Neural cell (in vitro differentiated cells): ENCODE measurements around the gene PTPRU. TPM values are rescaled to one million over a fixed set of nuclear protein-coding genes. Genes with fewer than 3 reads are reported as not detected.

Experiments
- H2AFZ ChIP-seq: fragments of 200-600, 300-800 bp; sonication (generic), shearing (Covaris generic); 2 replicates; pipeline ENCODE4 v1.6.0; 2014; ENCODE audit warnings: low read depth, mild to moderate bottlenecking, antibody characterized with exemption, low read length, moderate library complexity
- H3F3A ChIP-seq: fragments of 200-600 bp; shearing (Covaris generic); 2 replicates; pipeline ENCODE4 v1.6.1; 2016; ENCODE audit warnings: mild to moderate bottlenecking, moderate library complexity, mixed read lengths, antibody characterized with exemption, low read length; ENCODE audit not compliant: insufficient read depth, poor library complexity, severe bottlenecking
- H3K27ac ChIP-seq: fragments of 200-600, 300-800 bp; sonication (generic), shearing (Covaris generic); 2 replicates; pipeline ENCODE4 v1.5.1; 2014; ENCODE audit warnings: mild to moderate bottlenecking, low read length, moderate library complexity
- H3K27me3 ChIP-seq: fragments of 300-800, 200-600 bp; sonication (generic), shearing (Covaris generic); 2 replicates; pipeline ENCODE4 v1.6.0; 2014; ENCODE audit warnings: mild to moderate bottlenecking, low read depth, low read length, moderate library complexity; ENCODE audit not compliant: insufficient read depth
- H3K36me3 ChIP-seq: fragments of 300-800, 200-600 bp; sonication (generic), shearing (Covaris generic); 2 replicates; pipeline ENCODE4 v1.5.1; 2014; ENCODE audit warnings: mild to moderate bottlenecking, antibody characterized with exemption, low read length, moderate library complexity; ENCODE audit not compliant: insufficient read depth
- H3K4me2 ChIP-seq: fragments of 300-800, 200-600 bp; sonication (generic), shearing (Covaris generic); 2 replicates; pipeline ENCODE4 v1.6.0; 2014; ENCODE audit warnings: mild to moderate bottlenecking, low read length
- H3K4me3 ChIP-seq: fragments of 300-800, 200-600 bp; sonication (generic), shearing (Covaris generic); 2 replicates; pipeline ENCODE4 v1.5.1; 2014; ENCODE audit warnings: mild to moderate bottlenecking, low read length, moderate library complexity
- H3K79me2 ChIP-seq: fragments of 200-600 bp; shearing (Covaris generic); replicated peaks from 2 replicates; pipeline ENCODE4 v1.6.0; 2014; ENCODE audit warnings: mild to moderate bottlenecking, low read length, moderate library complexity; ENCODE audit not compliant: insufficient read depth
- H3K9ac ChIP-seq: fragments of 300-800, 200-600 bp; sonication (generic), shearing (Covaris generic); 2 replicates; pipeline ENCODE4 v1.6.1; 2016; ENCODE audit warnings: mild to moderate bottlenecking, low read length, mixed read lengths
- H3K9me2 ChIP-seq: fragments of 200-600 bp; shearing (Covaris generic); 2 replicates; pipeline ENCODE4 v1.6.1; 2016; ENCODE audit warnings: mild to moderate bottlenecking, low read length, mixed read lengths; ENCODE audit not compliant: insufficient read depth
- H3K9me3 ChIP-seq: fragments of 200-600, 300-800 bp; sonication (generic), shearing (Covaris generic); 2 replicates; pipeline ENCODE4 v1.6.1; 2016; ENCODE audit warnings: mild to moderate bottlenecking, mixed run types, low read length, moderate library complexity, mixed read lengths
- H4K20me1 ChIP-seq: fragments of 200-600 bp; shearing (Covaris generic); 2 replicates; pipeline ENCODE4 v1.6.1; 2016; ENCODE audit warnings: mild to moderate bottlenecking, mixed run types; ENCODE audit not compliant: insufficient read depth
- EP300 ChIP-seq: fragments of 450-650 bp; conservative IDR thresholded peaks from 2 replicates; pipeline ENCODE4 v1.6.1; 2014; ENCODE audit warnings: antibody characterized with exemption, mild to moderate bottlenecking, moderate library complexity; ENCODE audit not compliant: poor library complexity, severe bottlenecking
- EZH2 ChIP-seq: fragments of 200-600, 300-800 bp; shearing (Covaris generic), sonication (generic); IDR thresholded peaks from 2 replicates; pipeline ENCODE4 v1.6.1; 2014; ENCODE audit warnings: antibody characterized with exemption, low read length, borderline replicate concordance, mild to moderate bottlenecking; ENCODE audit not compliant: insufficient read depth, poor library complexity, severe bottlenecking
- MXI1 ChIP-seq: fragments of 450-650 bp; conservative IDR thresholded peaks from 2 replicates; pipeline ENCODE4 v1.6.1; 2014; ENCODE audit warnings: antibody characterized with exemption, mild to moderate bottlenecking; ENCODE audit not compliant: poor library complexity, severe bottlenecking
- POLR2AphosphoS5 ChIP-seq: IDR thresholded peaks from 2 replicates; pipeline ENCODE4 v1.6.1; 2012
- RAD21 ChIP-seq: fragments of 450-650 bp; conservative IDR thresholded peaks from 2 replicates; pipeline ENCODE4 v1.6.1; 2014; ENCODE audit warnings: antibody characterized with exemption, mild to moderate bottlenecking, moderate library complexity
- SMC3 ChIP-seq: fragments of 450-650 bp; conservative IDR thresholded peaks from 2 replicates; pipeline ENCODE4 v1.6.1; 2014; ENCODE audit warnings: antibody characterized with exemption, mild to moderate bottlenecking, moderate library complexity; ENCODE audit not compliant: poor library complexity
- TAF1 ChIP-seq: IDR thresholded peaks from 2 replicates; pipeline ENCODE4 v1.6.1; 2012; ENCODE audit warnings: low read depth
- polyA plus RNA-seq: library from polyadenylated mRNA; depleted of rRNA; stranded (reverse); fragments of >200 nt; gene quantifications from 2 replicates; pipeline ENCODE4 v1.2.3, GENCODE V29; 2014
- TF ChIP-seq, protein P1 (sequence below): IDR thresholded peaks from 2 replicates; pipeline ENCODE4 v1.6.1; 2012; ENCODE audit warnings: borderline replicate concordance
- TF ChIP-seq, protein P2 (sequence below): fragments of 450-650 bp; IDR thresholded peaks from 2 replicates; pipeline ENCODE4 v1.5.1; 2014; ENCODE audit warnings: antibody characterized with exemption, mild to moderate bottlenecking, moderate library complexity; ENCODE audit not compliant: poor library complexity, severe bottlenecking

The PTPRU gene
- polyA plus RNA-seq, 1 donor from 2014 or later: 5.0 TPM

DNA sequence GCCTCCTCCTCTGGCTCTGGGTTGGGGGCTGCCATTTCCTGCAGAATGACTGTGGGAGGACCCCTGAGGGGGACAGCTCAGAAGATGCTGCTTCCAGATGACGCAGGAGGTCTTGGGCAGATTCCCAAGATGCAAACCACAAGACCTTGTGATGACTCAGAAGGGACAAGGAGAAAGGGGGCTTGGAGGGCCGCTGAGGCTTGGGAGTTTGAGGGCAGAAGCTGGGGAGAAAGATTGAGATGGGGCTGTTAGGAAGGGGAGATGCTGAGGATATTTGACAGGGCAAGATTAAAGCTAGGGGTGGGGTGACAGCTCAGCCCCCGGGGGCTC lies 7.5 kb downstream of the PTPRU start:
- no peak overlapping the region for H3K4me3 ChIP-seq
- no peaks in the 10 kb centered on the region for H3K79me2 ChIP-seq
- no peaks in the 10 kb centered on the region for H3K9me2 ChIP-seq
- no peaks in the 10 kb centered on the region for H3K9me3 ChIP-seq
- no peaks in the 10 kb centered on the region for H3F3A ChIP-seq
- H2AFZ ChIP-seq: no peak overlapping the region
- H3K27ac ChIP-seq: no peak overlapping the region
- no peaks in the 10 kb centered on the region for H4K20me1 ChIP-seq
- H3K36me3 ChIP-seq: no peaks in the 10 kb centered on the region
- H3K27me3 ChIP-seq: peaks cover 9% of the 10 kb centered on the region
- no peak overlapping the region for H3K9ac ChIP-seq
- H3K4me2 ChIP-seq: no peak overlapping the region
- no peak for TF ChIP-seq RAD21

GRCh38 chr1:29245261-29245660 lies 8.9 kb downstream of the PTPRU start:
- TF ChIP-seq RAD21: no peak

DNA sequence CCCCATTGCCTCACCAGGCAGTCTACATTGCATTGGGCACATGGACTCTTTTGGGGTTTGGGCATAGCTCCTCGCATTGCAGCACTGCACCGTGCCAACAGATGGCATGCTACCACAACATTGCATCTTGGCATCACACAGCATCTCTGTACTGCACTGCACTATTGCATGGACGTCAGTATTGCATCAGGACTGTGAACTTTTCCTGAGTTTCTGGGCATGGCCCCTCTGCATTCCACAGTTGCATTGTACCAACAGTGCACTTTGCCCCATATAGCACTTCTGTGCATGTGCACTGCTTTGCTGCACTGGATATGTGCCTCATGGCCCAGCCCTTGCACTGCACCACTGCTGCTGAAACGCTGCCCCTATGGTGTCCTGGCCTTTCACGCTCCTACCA lies 9.6 kb downstream of the PTPRU start:
- H3K4me3 ChIP-seq: no peak overlapping the region
- no peaks in the 10 kb centered on the region for H3K36me3 ChIP-seq
- no peak overlapping the region for H3K27ac ChIP-seq
- no peak overlapping the region for H2AFZ ChIP-seq
- H3K27me3 ChIP-seq: no peaks in the 10 kb centered on the region
- no peak overlapping the region for H3K4me2 ChIP-seq
- no peaks in the 10 kb centered on the region for H3K9me3 ChIP-seq
- TF ChIP-seq POLR2AphosphoS5 (no peak), TAF1 (no peak), EP300 (no peak), EZH2 (no peak), RAD21 (peak; percentile 82), SMC3 (peak; percentile 85), MXI1 (no peak)
- TF ChIP-seq, protein P1, sequence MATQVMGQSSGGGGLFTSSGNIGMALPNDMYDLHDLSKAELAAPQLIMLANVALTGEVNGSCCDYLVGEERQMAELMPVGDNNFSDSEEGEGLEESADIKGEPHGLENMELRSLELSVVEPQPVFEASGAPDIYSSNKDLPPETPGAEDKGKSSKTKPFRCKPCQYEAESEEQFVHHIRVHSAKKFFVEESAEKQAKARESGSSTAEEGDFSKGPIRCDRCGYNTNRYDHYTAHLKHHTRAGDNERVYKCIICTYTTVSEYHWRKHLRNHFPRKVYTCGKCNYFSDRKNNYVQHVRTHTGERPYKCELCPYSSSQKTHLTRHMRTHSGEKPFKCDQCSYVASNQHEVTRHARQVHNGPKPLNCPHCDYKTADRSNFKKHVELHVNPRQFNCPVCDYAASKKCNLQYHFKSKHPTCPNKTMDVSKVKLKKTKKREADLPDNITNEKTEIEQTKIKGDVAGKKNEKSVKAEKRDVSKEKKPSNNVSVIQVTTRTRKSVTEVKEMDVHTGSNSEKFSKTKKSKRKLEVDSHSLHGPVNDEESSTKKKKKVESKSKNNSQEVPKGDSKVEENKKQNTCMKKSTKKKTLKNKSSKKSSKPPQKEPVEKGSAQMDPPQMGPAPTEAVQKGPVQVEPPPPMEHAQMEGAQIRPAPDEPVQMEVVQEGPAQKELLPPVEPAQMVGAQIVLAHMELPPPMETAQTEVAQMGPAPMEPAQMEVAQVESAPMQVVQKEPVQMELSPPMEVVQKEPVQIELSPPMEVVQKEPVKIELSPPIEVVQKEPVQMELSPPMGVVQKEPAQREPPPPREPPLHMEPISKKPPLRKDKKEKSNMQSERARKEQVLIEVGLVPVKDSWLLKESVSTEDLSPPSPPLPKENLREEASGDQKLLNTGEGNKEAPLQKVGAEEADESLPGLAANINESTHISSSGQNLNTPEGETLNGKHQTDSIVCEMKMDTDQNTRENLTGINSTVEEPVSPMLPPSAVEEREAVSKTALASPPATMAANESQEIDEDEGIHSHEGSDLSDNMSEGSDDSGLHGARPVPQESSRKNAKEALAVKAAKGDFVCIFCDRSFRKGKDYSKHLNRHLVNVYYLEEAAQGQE: no peak
- TF ChIP-seq, protein P2, sequence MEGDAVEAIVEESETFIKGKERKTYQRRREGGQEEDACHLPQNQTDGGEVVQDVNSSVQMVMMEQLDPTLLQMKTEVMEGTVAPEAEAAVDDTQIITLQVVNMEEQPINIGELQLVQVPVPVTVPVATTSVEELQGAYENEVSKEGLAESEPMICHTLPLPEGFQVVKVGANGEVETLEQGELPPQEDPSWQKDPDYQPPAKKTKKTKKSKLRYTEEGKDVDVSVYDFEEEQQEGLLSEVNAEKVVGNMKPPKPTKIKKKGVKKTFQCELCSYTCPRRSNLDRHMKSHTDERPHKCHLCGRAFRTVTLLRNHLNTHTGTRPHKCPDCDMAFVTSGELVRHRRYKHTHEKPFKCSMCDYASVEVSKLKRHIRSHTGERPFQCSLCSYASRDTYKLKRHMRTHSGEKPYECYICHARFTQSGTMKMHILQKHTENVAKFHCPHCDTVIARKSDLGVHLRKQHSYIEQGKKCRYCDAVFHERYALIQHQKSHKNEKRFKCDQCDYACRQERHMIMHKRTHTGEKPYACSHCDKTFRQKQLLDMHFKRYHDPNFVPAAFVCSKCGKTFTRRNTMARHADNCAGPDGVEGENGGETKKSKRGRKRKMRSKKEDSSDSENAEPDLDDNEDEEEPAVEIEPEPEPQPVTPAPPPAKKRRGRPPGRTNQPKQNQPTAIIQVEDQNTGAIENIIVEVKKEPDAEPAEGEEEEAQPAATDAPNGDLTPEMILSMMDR: peak; percentile 77
- no peaks in the 10 kb centered on the region for H3K9me2 ChIP-seq
- no peak overlapping the region for H3K9ac ChIP-seq
- H4K20me1 ChIP-seq: no peaks in the 10 kb centered on the region
- no peaks in the 10 kb centered on the region for H3F3A ChIP-seq
- no peaks in the 10 kb centered on the region for H3K79me2 ChIP-seq

More at GRCh38 chr1:29245261-29245660, 8.9 kb downstream of the PTPRU start:
- Histone ChIP-seq H3K36me3 (no peaks in the 10 kb centered on the region), H3K9me3 (no peaks in the 10 kb centered on the region), H3K79me2 (no peaks in the 10 kb centered on the region), H3K27me3 (no peaks in the 10 kb centered on the region), H2AFZ (no peak overlapping the region), H3K9ac (no peak overlapping the region), H4K20me1 (no peaks in the 10 kb centered on the region), H3K27ac (no peak overlapping the region), H3K4me2 (no peak overlapping the region), H3F3A (no peaks in the 10 kb centered on the region), H3K9me2 (no peaks in the 10 kb centered on the region), H3K4me3 (no peak overlapping the region)
